IPS-18a (cell line): Measurements from ENCODE around the gene PTH1R.

ENCODE experiments used
- H3K27ac ChIP-seq: one replicate; pipeline ENCODE4 v1.5.1; 2013; ENCODE audit warnings: low read length
- H3K27me3 ChIP-seq: one replicate; pipeline ENCODE4 v1.6.1; 2013; ENCODE audit warnings: mild to moderate bottlenecking, low read length; ENCODE audit not compliant: control insufficient read depth, insufficient read depth
- H3K36me3 ChIP-seq: one replicate; pipeline ENCODE4 v1.6.1; 2013; ENCODE audit warnings: low read depth, low read length; ENCODE audit not compliant: control insufficient read depth
- H3K4me1 ChIP-seq: one replicate; pipeline ENCODE4 v1.6.1; 2013; ENCODE audit warnings: low read depth, low read length; ENCODE audit not compliant: control insufficient read depth
- H3K4me3 ChIP-seq: one replicate; pipeline ENCODE4 v1.5.1; 2013; ENCODE audit warnings: low read length
- H3K9ac ChIP-seq: one replicate; pipeline ENCODE4 v1.6.1; 2013; ENCODE audit warnings: mild to moderate bottlenecking, low read length, moderate library complexity
- H3K9me3 ChIP-seq: one replicate; pipeline ENCODE4 v1.6.1; 2013; ENCODE audit warnings: low read depth, low read length; ENCODE audit not compliant: control insufficient read depth

Gene PTH1R

GRCh38 chr3:46860017-46860809, 17.3 kb upstream of the PTH1R start:
- Histone ChIP-seq H3K4me1 (no peaks in the 10 kb centered on the region), H3K4me3 (no peak overlapping the region), H3K9ac (no peak overlapping the region), H3K36me3 (no peaks in the 10 kb centered on the region), H3K27ac (no peak overlapping the region), H3K27me3 (no peaks in the 10 kb centered on the region), H3K9me3 (no peaks in the 10 kb centered on the region)

- Histone ChIP-seq H3K4me3 (no peak overlapping the region), H3K27ac (no peak overlapping the region), H3K9ac (no peak overlapping the region), H3K9me3 (no peaks in the 10 kb centered on the region), H3K27me3 (no peaks in the 10 kb centered on the region), H3K36me3 (no peaks in the 10 kb centered on the region), H3K4me1 (no peaks in the 10 kb centered on the region)
Observed at GRCh38 chr3:46860810-46861604, 16.5 kb upstream of the PTH1R start.

GRCh38 chr3:46861605-46862368, 15.7 kb upstream of the PTH1R start:
- no peak overlapping the region for H3K9ac ChIP-seq

GRCh38 chr3:46862369-46863025, 15.0 kb upstream of the PTH1R start:
- Histone ChIP-seq H3K9ac (no peak overlapping the region), H3K4me3 (no peak overlapping the region), H3K27me3 (no peaks in the 10 kb centered on the region), H3K36me3 (no peaks in the 10 kb centered on the region), H3K4me1 (no peaks in the 10 kb centered on the region), H3K27ac (no peak overlapping the region), H3K9me3 (no peaks in the 10 kb centered on the region)

More at GRCh38 chr3:46861605-46862368, 15.7 kb upstream of the PTH1R start:
- Histone ChIP-seq H3K27ac (no peak overlapping the region), H3K4me3 (no peak overlapping the region), H3K27me3 (no peaks in the 10 kb centered on the region), H3K36me3 (no peaks in the 10 kb centered on the region), H3K4me1 (no peaks in the 10 kb centered on the region), H3K9me3 (no peaks in the 10 kb centered on the region)

GRCh38 chr3:46863261-46863782, 14.2 kb upstream of the PTH1R start, which contains the start of gene MYL3:
MYL3 (minus strand) TSS chr3:46863444; CDS start chr3:46863390, 54 bp downstream.
- Histone ChIP-seq H3K27me3 (no peaks in the 10 kb centered on the region), H3K4me1 (no peaks in the 10 kb centered on the region), H3K4me3 (no peak within 1 kb of the TSS), H3K27ac (no peak within 1 kb of the TSS), H3K9ac (no peak within 1 kb of the TSS), H3K9me3 (no peaks in the 10 kb centered on the region), H3K36me3 (no peaks in the 10 kb centered on the region)

- no peaks in the 10 kb centered on the region for H3K36me3 ChIP-seq
- H3K27ac ChIP-seq = no peak overlapping the region
- H3K9me3 ChIP-seq = no peaks in the 10 kb centered on the region
- H3K4me3 ChIP-seq = no peak overlapping the region
- no peak overlapping the region for H3K9ac ChIP-seq
- no peaks in the 10 kb centered on the region for H3K27me3 ChIP-seq
- H3K4me1 ChIP-seq = no peaks in the 10 kb centered on the region
Observed at GRCh38 chr3:46864061-46864881, 13.2 kb upstream of the PTH1R start.

- H3K4me1 ChIP-seq = no peaks in the 10 kb centered on the region
- no peak overlapping the region for H3K4me3 ChIP-seq
- H3K9me3 ChIP-seq = no peaks in the 10 kb centered on the region
- H3K36me3 ChIP-seq = no peaks in the 10 kb centered on the region
- no peaks in the 10 kb centered on the region for H3K27me3 ChIP-seq
- no peak overlapping the region for H3K27ac ChIP-seq
- H3K9ac ChIP-seq = no peak overlapping the region
Observed at GRCh38 chr3:46865031-46865507, 12.5 kb upstream of the PTH1R start.

- H3K4me3 ChIP-seq = no peak overlapping the region
- H3K9ac ChIP-seq = no peak overlapping the region
- H3K27ac ChIP-seq = no peak overlapping the region
- H3K36me3 ChIP-seq = no peaks in the 10 kb centered on the region
- H3K4me1 ChIP-seq = no peaks in the 10 kb centered on the region
- no peaks in the 10 kb centered on the region for H3K27me3 ChIP-seq
- H3K9me3 ChIP-seq = no peaks in the 10 kb centered on the region
Observed at GRCh38 chr3:46865546-46865945, 12.0 kb upstream of the PTH1R start.

GRCh38 chr3:46866032-46866595, 11.4 kb upstream of the PTH1R start:
- Histone ChIP-seq H3K27ac (no peak overlapping the region), H3K4me1 (no peaks in the 10 kb centered on the region), H3K9me3 (no peaks in the 10 kb centered on the region), H3K36me3 (no peaks in the 10 kb centered on the region), H3K27me3 (no peaks in the 10 kb centered on the region), H3K9ac (no peak overlapping the region), H3K4me3 (no peak overlapping the region)
